Measurements from ENCODE around the gene RPGR. TPM values are rescaled to one million over a fixed set of nuclear protein-coding genes. Genes with fewer than 3 reads are reported as not detected.

RPGR gene
- total RNA-seq, 8 experiments from 2014 or later: 3.6 to 25.7 (median 6.0) TPM

GRCh38 chrX:38233891-38234667 lies 93.2 kb downstream of the RPGR start:
- ATAC-seq (replicated peaks in 6 of 8): peak in 2 of 8 experiments; percentile 72 to 75
- WGBS, 10 experiments: 13 to 83% (median 64%) methylated on average over 1 to 3 of the region's 3 CpGs; no CpG with 5 or more reads in 6 of the 10 experiments
- Histone ChIP-seq H3K4me3 (no peak overlapping the region), H3K27ac (no peak overlapping the region), H3K4me1 (replicated peaks in 1 of 2) (no peaks in the 10 kb centered on the region)
- in situ Hi-C loops (cut with MboI; ENCODE audit: low pct_unique_long_range_greater_than_20kb in 2 of 9, low sequenced_read_pairs in 9 of 9, unreplicated experiment in 9 of 9): no loop called here

GRCh38 chrX:38232079-38232686 lies 95.1 kb downstream of the RPGR start:
- H3K4me1 ChIP-seq (replicated peaks in 1 of 2): no peaks in the 10 kb centered on the region
- in situ Hi-C loops (cut with MboI; ENCODE audit: low pct_unique_long_range_greater_than_20kb in 2 of 9, low sequenced_read_pairs in 9 of 9, unreplicated experiment in 9 of 9): no loop called here
- ATAC-seq (replicated peaks in 6 of 8): no peak
- H3K27ac ChIP-seq: no peak overlapping the region
- H3K4me3 ChIP-seq: no peak overlapping the region
- 40 to 100% (median 83%) methylated on average over 1 to 2 of the region's 3 CpGs; no CpG with 5 or more reads in 6 of the 10 experiments for WGBS, 10 experiments

GRCh38 chrX:38225093-38225492 lies 102.2 kb downstream of the RPGR start:
- 0 to 21% methylated on average over 1 to 3 of the region's 3 CpGs; no CpG with 5 or more reads in 8 of the 10 experiments for WGBS, 10 experiments
- H3K4me3 ChIP-seq: no peak overlapping the region
- no peak for ATAC-seq (replicated peaks in 6 of 8)
- no peaks in the 10 kb centered on the region for H3K4me1 ChIP-seq (replicated peaks in 1 of 2)
- in situ Hi-C loops (cut with MboI; ENCODE audit: low pct_unique_long_range_greater_than_20kb in 2 of 9, low sequenced_read_pairs in 9 of 9, unreplicated experiment in 9 of 9): no loop called here
- H3K27ac ChIP-seq: no peak overlapping the region

GRCh38 chrX:38224160-38224559 lies 103.1 kb downstream of the RPGR start:
- no peak overlapping the region for H3K4me3 ChIP-seq
- no peaks in the 10 kb centered on the region for H3K4me1 ChIP-seq (replicated peaks in 1 of 2)
- in situ Hi-C loops (cut with MboI; ENCODE audit: low pct_unique_long_range_greater_than_20kb in 2 of 9, low sequenced_read_pairs in 9 of 9, unreplicated experiment in 9 of 9): no loop called here
- no peak for ATAC-seq (replicated peaks in 6 of 8)
- no peak overlapping the region for H3K27ac ChIP-seq

GRCh38 chrX:38221391-38221929 lies 105.8 kb downstream of the RPGR start:
- Histone ChIP-seq H3K4me3 (no peak overlapping the region), H3K27ac (no peak overlapping the region), H3K4me1 (replicated peaks in 1 of 2) (no peaks in the 10 kb centered on the region)
- in situ Hi-C loops (cut with MboI; ENCODE audit: low pct_unique_long_range_greater_than_20kb in 2 of 9, low sequenced_read_pairs in 9 of 9, unreplicated experiment in 9 of 9): no loop called here
- ATAC-seq (replicated peaks in 6 of 8): no peak
- WGBS, 10 experiments: 20 to 100% (median 48%) methylated on average over 1 to 3 of the region's 10 CpGs; no CpG with 5 or more reads in 7 of the 10 experiments

GRCh38 chrX:38220415-38221390 lies 106.6 kb downstream of the RPGR start, which contains the start of gene SRPX:
Gene SRPX (minus strand): TSS chrX:38220871. CDS start chrX:38220792, 79 bp downstream.
- Histone ChIP-seq H3K4me1 (replicated peaks in 1 of 2) (no peaks in the 10 kb centered on the region), H3K27ac (no peak within 1 kb of the TSS), H3K4me3 (peak within 1 kb of the TSS; percentile 51 to 82 (median 57))
- in situ Hi-C loops (cut with MboI; ENCODE audit: low pct_unique_long_range_greater_than_20kb in 2 of 9, low sequenced_read_pairs in 9 of 9, unreplicated experiment in 9 of 9): no loop called here
- peak; percentile 69 to 83 (median 78) for ATAC-seq (replicated peaks in 6 of 8)
- 0 to 83% (median 36%) methylated on average over 1 to 16 of the region's 76 CpGs; no CpG with 5 or more reads in 6 of the 10 experiments for WGBS, 10 experiments

- WGBS, 10 experiments: 0 to 26% (median 20%) methylated on average over 1 to 7 of the region's 14 CpGs; no CpG with 5 or more reads in 7 of the 10 experiments
- Histone ChIP-seq H3K27ac (no peak overlapping the region), H3K4me1 (replicated peaks in 1 of 2) (peaks cover 3 to 4% of the 10 kb centered on the region in 2 donors), H3K4me3 (peak overlapping the region; percentile 51 to 82 (median 57))
- ATAC-seq (replicated peaks in 6 of 8): peak; percentile 53 to 72 (median 68)
- in situ Hi-C loops (cut with MboI; ENCODE audit: low pct_unique_long_range_greater_than_20kb in 2 of 9, low sequenced_read_pairs in 9 of 9, unreplicated experiment in 9 of 9): no loop called here
Observed at GRCh38 chrX:38220024-38220414, 107.3 kb downstream of the RPGR start.

Other genes starting within 250 kb of the RPGR start
- 100 to 1,000 TPM in 1 of 8 experiments, 10 to 100 TPM in 3, 1 to 10 TPM in 2, under 1 TPM in 2; 0.73 to 128 (median 8.5) TPM for gene SRPX, start 106.6 kb downstream of the RPGR start, total RNA-seq
- under 1 TPM in 3 of 8 experiments, not detected in 5; 0.13 to 0.23 (median 0.14) TPM for gene OTC, start 25.1 kb upstream of the RPGR start, total RNA-seq
- 10 to 100 TPM in 7 of 8 experiments, 1 to 10 TPM in 1; 3.9 to 88.2 (median 60.8) TPM for gene TSPAN7, start 234.0 kb upstream of the RPGR start, total RNA-seq